SW 1271 (cell line): ENCODE data around the gene PDE4B.

Experiments used
- DNase-seq, 2 experiments: peaks; one replicate each; lab custom pipeline; 2025; lab: John Stamatoyannopoulos, UW

PDE4B gene

GRCh38 chr1:66337249-66337648 is 544.6 kb downstream of the PDE4B start:
- DNase-seq, result no peak

- no peak for DNase-seq
Observed at GRCh38 chr1:66339944-66340343, 547.2 kb downstream of the PDE4B start.

- DNase-seq, result no peak
Observed at GRCh38 chr1:66341446-66342089, 548.9 kb downstream of the PDE4B start.

- DNase-seq, result no peak
Observed at GRCh38 chr1:66342707-66343106, 550.0 kb downstream of the PDE4B start.

- no peak for DNase-seq
Observed at GRCh38 chr1:66343569-66344325, 551.1 kb downstream of the PDE4B start.

- DNase-seq, result no peak
Observed at GRCh38 chr1:66346057-66346795, 553.5 kb downstream of the PDE4B start.

GRCh38 chr1:66346873-66347272 is 554.2 kb downstream of the PDE4B start:
- no peak for DNase-seq

GRCh38 chr1:66348776-66349175 is 556.1 kb downstream of the PDE4B start:
- DNase-seq, result no peak

- DNase-seq, result no peak
Observed at GRCh38 chr1:66349242-66349641, 556.5 kb downstream of the PDE4B start.

GRCh38 chr1:66350001-66350547 is 557.4 kb downstream of the PDE4B start:
- no peak for DNase-seq

- DNase-seq, result no peak
Observed at GRCh38 chr1:66351478-66351877, 558.8 kb downstream of the PDE4B start.

GRCh38 chr1:66351913-66352312 is 559.2 kb downstream of the PDE4B start:
- DNase-seq, result no peak

- no peak for DNase-seq
Observed at GRCh38 chr1:66352792-66353191, 560.1 kb downstream of the PDE4B start.

GRCh38 chr1:66353257-66353656 is 560.6 kb downstream of the PDE4B start:
- no peak for DNase-seq

GRCh38 chr1:66354311-66355201 is 561.9 kb downstream of the PDE4B start:
- no peak for DNase-seq

GRCh38 chr1:66355756-66356155 is 563.1 kb downstream of the PDE4B start:
- no peak for DNase-seq

GRCh38 chr1:66356605-66357004 is 563.9 kb downstream of the PDE4B start:
- no peak for DNase-seq

- no peak for DNase-seq
Observed at GRCh38 chr1:66357021-66357420, 564.3 kb downstream of the PDE4B start.

- DNase-seq, result no peak
Observed at GRCh38 chr1:66357478-66358197, 564.9 kb downstream of the PDE4B start.

- no peak for DNase-seq
Observed at GRCh38 chr1:66359269-66359668, 566.6 kb downstream of the PDE4B start.

- DNase-seq, result no peak
Observed at GRCh38 chr1:66359815-66360214, 567.1 kb downstream of the PDE4B start.
